H9 (cell line): ENCODE results near the gene CAB39. TPM values are rescaled to one million over a fixed set of nuclear protein-coding genes. Genes with fewer than 3 reads are reported as not detected.

ENCODE experiments used
- DNase-seq: peaks from one replicate; pipeline ENCODE4 v3.0.0-alpha.2; 2017
- H2AFZ ChIP-seq: one replicate; pipeline ENCODE4 v1.6.1; 2013; ENCODE audit warnings: mild to moderate bottlenecking, low read length, control low read depth, moderate library complexity
- H2AK5ac ChIP-seq: 2 replicates; pipeline ENCODE4 v1.6.1; 2013; ENCODE audit warnings: low read length, control low read depth, mixed read lengths; ENCODE audit not compliant: insufficient read length
- H2BK120ac ChIP-seq: one replicate; pipeline ENCODE4 v1.6.1; 2013; ENCODE audit warnings: low read depth, mild to moderate bottlenecking, low read length, control low read depth, inconsistent platforms; ENCODE audit not compliant: poor library complexity, severe bottlenecking
- H2BK12ac ChIP-seq: 2 replicates; pipeline ENCODE4 v1.6.1; 2013; ENCODE audit warnings: low read length, control low read depth, mixed read lengths, low read depth; ENCODE audit not compliant: insufficient read length
- H2BK15ac ChIP-seq: 2 replicates; pipeline ENCODE4 v1.6.1; 2013; ENCODE audit warnings: low read depth, low read length, control low read depth
- H2BK20ac ChIP-seq: one replicate; pipeline ENCODE4 v1.6.1; 2013; ENCODE audit warnings: low read depth, mild to moderate bottlenecking, low read length, control low read depth, inconsistent platforms; ENCODE audit not compliant: poor library complexity, severe bottlenecking
- H2BK5ac ChIP-seq: 2 replicates; pipeline ENCODE4 v1.6.1; 2013; ENCODE audit warnings: low read length, control low read depth, mixed read lengths; ENCODE audit not compliant: insufficient read length
- H3K14ac ChIP-seq: 2 replicates; pipeline ENCODE4 v1.6.1; 2013; ENCODE audit warnings: low read length, control low read depth; ENCODE audit not compliant: insufficient read depth
- H3K18ac ChIP-seq: 2 replicates; pipeline ENCODE4 v1.6.1; 2013; ENCODE audit warnings: low read depth, mild to moderate bottlenecking, mixed read lengths, low read length, control low read depth; ENCODE audit not compliant: insufficient read length
- H3K23ac ChIP-seq: 2 replicates; pipeline ENCODE4 v1.6.1; 2013; ENCODE audit warnings: low read length, control low read depth, mixed read lengths, low read depth; ENCODE audit not compliant: insufficient read length
- H3K23me2 ChIP-seq: 2 replicates; pipeline ENCODE4 v1.6.1; 2013; ENCODE audit warnings: low read depth, mild to moderate bottlenecking, mixed read lengths, low read length, control low read depth; ENCODE audit not compliant: insufficient read length, poor library complexity, severe bottlenecking
- H3K27ac ChIP-seq: 2 replicates; pipeline ENCODE4 v1.5.1; 2013; ENCODE audit warnings: low read length, control low read depth, mixed read lengths, low read depth; ENCODE audit not compliant: insufficient read length
- H3K27me3 ChIP-seq: 2 replicates; pipeline ENCODE4 v1.6.1; 2013; ENCODE audit warnings: low read length, control low read depth, inconsistent platforms; ENCODE audit not compliant: insufficient read depth
- H3K4ac ChIP-seq: 2 replicates; pipeline ENCODE4 v1.6.1; 2013; ENCODE audit warnings: low read depth, mild to moderate bottlenecking, control low read depth, inconsistent platforms, low read length, moderate library complexity
- H3K4me1 ChIP-seq: 2 replicates; pipeline ENCODE4 v1.6.1; 2013; ENCODE audit warnings: low read length, control low read depth, inconsistent platforms; ENCODE audit not compliant: insufficient read depth
- H3K4me2 ChIP-seq: 2 replicates; pipeline ENCODE4 v1.6.1; 2013; ENCODE audit warnings: low read length, control low read depth, mixed read lengths; ENCODE audit not compliant: insufficient read length, insufficient read depth
- H3K56ac ChIP-seq: 2 replicates; pipeline ENCODE4 v1.6.1; 2013; ENCODE audit warnings: low read depth, mild to moderate bottlenecking, mixed read lengths, low read length, control low read depth; ENCODE audit not compliant: insufficient read length
- H3K79me1 ChIP-seq: 2 replicates; pipeline ENCODE4 v1.6.1; 2013; ENCODE audit warnings: low read depth, mild to moderate bottlenecking, moderate library complexity, low read length, control low read depth, inconsistent platforms; ENCODE audit not compliant: insufficient read depth, poor library complexity, severe bottlenecking
- H3K79me2 ChIP-seq: 2 replicates; pipeline ENCODE4 v1.6.1; 2013; ENCODE audit warnings: low read length, control low read depth, inconsistent platforms; ENCODE audit not compliant: insufficient read depth
- H3K9ac ChIP-seq: 2 replicates; pipeline ENCODE4 v1.6.1; 2013; ENCODE audit warnings: low read length, control low read depth, mixed read lengths; ENCODE audit not compliant: insufficient read length; ENCODE audit errors: extremely low read depth
- H3K9me3 ChIP-seq: one replicate; pipeline ENCODE4 v1.6.1; 2013; ENCODE audit warnings: low read depth, low read length, inconsistent platforms; ENCODE audit not compliant: control insufficient read depth
- H3T11ph ChIP-seq: one replicate; pipeline ENCODE4 v1.6.1; 2013; ENCODE audit warnings: mild to moderate bottlenecking, low read length, control low read depth, inconsistent platforms
- H4K20me1 ChIP-seq: one replicate; pipeline ENCODE4 v1.6.1; 2013; ENCODE audit not compliant: control insufficient read depth, insufficient read length, insufficient read depth
- H4K5ac ChIP-seq: 2 replicates; pipeline ENCODE4 v1.6.1; 2013; ENCODE audit warnings: low read depth, mild to moderate bottlenecking, mixed read lengths, low read length, control low read depth; ENCODE audit not compliant: insufficient read length
- H4K8ac ChIP-seq: replicated peaks from 2 replicates; pipeline ENCODE4 v1.6.1; 2013; ENCODE audit warnings: low read length, control low read depth, mixed read lengths, low read depth; ENCODE audit not compliant: insufficient read length
- H4K91ac ChIP-seq: 2 replicates; pipeline ENCODE4 v1.6.1; 2013; ENCODE audit warnings: low read depth, mild to moderate bottlenecking, moderate library complexity, mixed read lengths, low read length, control low read depth; ENCODE audit not compliant: insufficient read length
- H3K27ac Mint-ChIP-seq, 3 experiments: 2 replicates in 2 of 3; 3 replicates in 1 of 3; pipeline ENCODE4 v1.8.0; 2020 to 2021; ENCODE audit warnings: mixed read lengths in 3 of 3, mild to moderate bottlenecking in 1 of 3, moderate library complexity in 1 of 3
- H3K27me3 Mint-ChIP-seq: 2 replicates; pipeline ENCODE4 v1.8.0; 2021; ENCODE audit warnings: low read depth, mild to moderate bottlenecking, moderate library complexity, mixed read lengths
- H3K36me3 Mint-ChIP-seq, 3 experiments: 2 replicates in 2 of 3; 3 replicates in 1 of 3; pipeline ENCODE4 v1.8.0; 2020 to 2021; ENCODE audit warnings: low read depth in 3 of 3, mixed read lengths in 3 of 3; ENCODE audit not compliant: insufficient read depth in 1 of 3
- H3K4me1 Mint-ChIP-seq, 2 experiments: 2 replicates each; pipeline ENCODE4 v1.8.0; 2020; ENCODE audit warnings: mixed read lengths in 2 of 2
- H3K4me3 Mint-ChIP-seq, 2 experiments: 2 replicates in 1 of 2; 3 replicates in 1 of 2; pipeline ENCODE4 v1.8.0; 2020 to 2021; ENCODE audit warnings: mild to moderate bottlenecking in 2 of 2, mixed read lengths in 2 of 2, moderate library complexity in 1 of 2
- H3K9me3 Mint-ChIP-seq, 2 experiments: 2 replicates in 1 of 2; 3 replicates in 1 of 2; pipeline ENCODE4 v1.8.0; 2020; ENCODE audit warnings: mild to moderate bottlenecking in 2 of 2, mixed read lengths in 2 of 2, moderate library complexity in 1 of 2
- CTCF ChIP-seq: fragments of 200-600 bp; sonication (generic); conservative IDR thresholded peaks from 3 replicates; pipeline ENCODE4 v1.8.0; 2021; ENCODE audit warnings: antibody characterized with exemption, mild to moderate bottlenecking
- WGBS: extraction: QIAGEN DNeasy Blood & Tissue Kit; methylation state at CpG from one replicate; pipeline ENCODE4 v1.1.7; 2013; ENCODE audit warnings: missing lambda C conversion rate, low lambda C conversion rate, mixed read lengths; ENCODE audit not compliant: insufficient read length; ENCODE audit errors: extremely low coverage; 5-methylcytosine and 5-hydroxymethylcytosine counted together
- total RNA-seq: library from RNA; stranded (reverse); gene quantifications from 2 replicates; pipeline ENCODE4 v1.2.1, GENCODE V29; 2021

CAB39 gene
- total RNA-seq, 1 experiment from 2014 or later, result 42.7 TPM

DNA sequence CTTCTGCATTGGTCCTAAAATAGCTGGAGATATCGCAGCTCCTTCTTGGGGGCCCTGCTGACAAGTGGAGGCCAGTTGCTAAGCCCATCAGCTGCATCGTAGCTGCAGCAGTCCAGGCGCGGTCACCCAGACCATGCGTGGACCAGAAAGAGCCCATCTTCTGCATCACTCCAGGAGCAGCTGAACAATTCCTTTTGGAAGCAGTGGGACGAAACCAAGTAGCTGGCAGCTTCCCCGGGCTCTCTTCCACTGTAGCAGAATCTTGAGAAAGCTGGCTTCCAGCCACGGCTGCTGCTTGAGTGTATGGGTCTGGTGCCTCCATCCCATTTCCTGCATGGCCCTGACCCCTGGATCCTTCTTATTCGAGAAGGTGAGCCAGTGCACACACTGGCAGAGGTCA, 22.2 kb upstream of the CAB39 start:
- no peaks in the 10 kb centered on the region for H3K9me3 Mint-ChIP-seq
- H3T11ph ChIP-seq, result no peak overlapping the region
- H3K18ac ChIP-seq, result no peak overlapping the region
- TF ChIP-seq CTCF, result no peak
- no peak overlapping the region for H2AK5ac ChIP-seq
- no peaks in the 10 kb centered on the region for H3K9me3 ChIP-seq
- no peak overlapping the region for H3K56ac ChIP-seq
- H2BK120ac ChIP-seq, result no peak overlapping the region
- no peaks in the 10 kb centered on the region for H3K79me2 ChIP-seq
- H3K79me1 ChIP-seq, result no peaks in the 10 kb centered on the region
- no peaks in the 10 kb centered on the region for H4K20me1 ChIP-seq
- no peak overlapping the region for H4K91ac ChIP-seq
- H3K23ac ChIP-seq, result no peak overlapping the region
- H3K4me1 ChIP-seq, result peaks cover 4% of the 10 kb centered on the region; the same call in 1 of the 2 replicates
- no peak overlapping the region for H2BK20ac ChIP-seq
- H3K27me3 Mint-ChIP-seq, result peaks cover 1% of the 10 kb centered on the region; the same call in 1 of the 2 replicates
- H3K4me1 Mint-ChIP-seq, result peaks cover 5 to 11% of the 10 kb centered on the region in 2 experiments
- H3K4ac ChIP-seq, result no peak overlapping the region
- H3K9ac ChIP-seq, result no peak overlapping the region
- no CpG with 5 or more reads among the region's 9 CpGs for WGBS
- no peak overlapping the region for H4K8ac ChIP-seq
- H3K27ac ChIP-seq, result no peak overlapping the region
- no peaks in the 10 kb centered on the region for H3K27me3 ChIP-seq
- no peak overlapping the region for H3K27ac Mint-ChIP-seq
- H3K36me3 Mint-ChIP-seq, result no peaks in the 10 kb centered on the region; a peak in 1 of 7 replicates
- H4K5ac ChIP-seq, result no peak overlapping the region
- H2BK5ac ChIP-seq, result no peak overlapping the region
- no peak overlapping the region for H2BK12ac ChIP-seq
- H2BK15ac ChIP-seq, result no peak overlapping the region
- DNase-seq, result no peak
- no peak overlapping the region for H3K4me3 Mint-ChIP-seq
- no peak overlapping the region; the same call in 1 of the 2 replicates for H3K14ac ChIP-seq
- no peak overlapping the region for H3K4me2 ChIP-seq
- H3K23me2 ChIP-seq, result no peaks in the 10 kb centered on the region
- H2AFZ ChIP-seq, result no peak overlapping the region
